Upper lobe of left lung (tissue), 4 donors: ENCODE measurements around the gene UBL5.

Experiments
- EP300 ChIP-seq, 4 donors: sonication (generic); formaldehyde crosslinking; IDR thresholded peaks; one replicate each; pipeline ENCODE4 v1.5.1; 2017; ENCODE audit warnings: antibody characterized with exemption in 4 of 4, control low read depth in 2 of 4
- POLR2A ChIP-seq, 4 donors: fragments of 450-650 bp; IDR thresholded peaks; one replicate each; pipeline ENCODE4 v1.5.1; 2016 to 2017; ENCODE audit warnings: antibody characterized with exemption in 4 of 4, mild to moderate bottlenecking in 2 of 4
- POLR2AphosphoS5 ChIP-seq, 2 donors: sonication (generic); formaldehyde crosslinking; IDR thresholded peaks; one replicate each; pipeline ENCODE4 v1.5.1; 2017; ENCODE audit warnings: antibody characterized with exemption in 2 of 2
- TF ChIP-seq, protein P1 (sequence below), 6 experiments: fragments of 450-650 bp in 4 of 6; fragments of 200-600 bp in 2 of 6; sonication (generic) in 2 of 6; IDR thresholded peaks; one replicate each; pipeline ENCODE4 v1.5.1; 2016 to 2019; ENCODE audit warnings: antibody characterized with exemption in 6 of 6

GRCh38 chr19:9786819-9787218 is 40.9 kb upstream of the UBL5 start:
- TF ChIP-seq POLR2AphosphoS5 (IDR thresholded peaks at IDR 0.05) (no peak), POLR2A (IDR thresholded peaks at IDR 0.05) (no peak), EP300 (IDR thresholded peaks at IDR 0.05) (no peak)
- TF ChIP-seq, protein P1, sequence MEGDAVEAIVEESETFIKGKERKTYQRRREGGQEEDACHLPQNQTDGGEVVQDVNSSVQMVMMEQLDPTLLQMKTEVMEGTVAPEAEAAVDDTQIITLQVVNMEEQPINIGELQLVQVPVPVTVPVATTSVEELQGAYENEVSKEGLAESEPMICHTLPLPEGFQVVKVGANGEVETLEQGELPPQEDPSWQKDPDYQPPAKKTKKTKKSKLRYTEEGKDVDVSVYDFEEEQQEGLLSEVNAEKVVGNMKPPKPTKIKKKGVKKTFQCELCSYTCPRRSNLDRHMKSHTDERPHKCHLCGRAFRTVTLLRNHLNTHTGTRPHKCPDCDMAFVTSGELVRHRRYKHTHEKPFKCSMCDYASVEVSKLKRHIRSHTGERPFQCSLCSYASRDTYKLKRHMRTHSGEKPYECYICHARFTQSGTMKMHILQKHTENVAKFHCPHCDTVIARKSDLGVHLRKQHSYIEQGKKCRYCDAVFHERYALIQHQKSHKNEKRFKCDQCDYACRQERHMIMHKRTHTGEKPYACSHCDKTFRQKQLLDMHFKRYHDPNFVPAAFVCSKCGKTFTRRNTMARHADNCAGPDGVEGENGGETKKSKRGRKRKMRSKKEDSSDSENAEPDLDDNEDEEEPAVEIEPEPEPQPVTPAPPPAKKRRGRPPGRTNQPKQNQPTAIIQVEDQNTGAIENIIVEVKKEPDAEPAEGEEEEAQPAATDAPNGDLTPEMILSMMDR (IDR thresholded peaks at IDR 0.05) = no peak
